ENCODE data around the gene WDR91. TPM values are rescaled to one million over a fixed set of nuclear protein-coding genes. Genes with fewer than 3 reads are reported as not detected.

WDR91 gene
- total RNA-seq, 1 experiment from 2014 or later, result 7.3 TPM

- no peak for DNase-seq (ENCODE audit: unreplicated experiment)
- BruUV-seq (replicated peaks), result no TSS peak
- no peak for TF ChIP-seq CTCF (IDR thresholded peaks at IDR 0.05; ENCODE audit: unreplicated experiment)
- no peak overlapping the region for H3K4me3 Mint-ChIP-seq (ENCODE audit: unreplicated experiment)
- H3K27ac Mint-ChIP-seq (ENCODE audit: low read depth, unreplicated experiment), result no peak overlapping the region
- ChIA-PET CTCF (interaction anchor here (0.6 to 1.2 kb wide), 2 partner anchors 10 to 176 kb away, joined by 3 read pairs; partner anchors contain the start of gene TMEM140), POLR2A (interaction anchor here (1.5 kb wide), 1 partner anchor 10 kb away, joined by 4 read pairs; the partner anchor contains the start of gene TMEM140)
- peaks cover 34% of the 10 kb centered on the region for H3K9me3 Mint-ChIP-seq (ENCODE audit: unreplicated experiment)
- H3K27me3 Mint-ChIP-seq (ENCODE audit: insufficient read depth, unreplicated experiment), result no peaks in the 10 kb centered on the region
- H3K4me1 Mint-ChIP-seq (ENCODE audit: insufficient read depth, unreplicated experiment), result peaks cover 11% of the 10 kb centered on the region
- H3K36me3 Mint-ChIP-seq (ENCODE audit: insufficient read depth, unreplicated experiment), result peaks cover 1% of the 10 kb centered on the region
- intact Hi-C loops (cut with micrococcal nuclease), result loop anchor here (5.0 kb wide), 1 partner anchor 166 kb away; no protein-coding TSS in a partner anchor
Observed at GRCh38 chr7:135158141-135158655, 53.1 kb downstream of the WDR91 start.

GRCh38 chr7:135156290-135156689, 55.0 kb downstream of the WDR91 start:
- Mint-ChIP-seq H3K36me3 (ENCODE audit: insufficient read depth, unreplicated experiment) (peaks cover 5% of the 10 kb centered on the region), H3K4me1 (ENCODE audit: insufficient read depth, unreplicated experiment) (peaks cover 11% of the 10 kb centered on the region), H3K27me3 (ENCODE audit: insufficient read depth, unreplicated experiment) (no peaks in the 10 kb centered on the region), H3K9me3 (ENCODE audit: unreplicated experiment) (peaks cover 28% of the 10 kb centered on the region), H3K27ac (ENCODE audit: low read depth, unreplicated experiment) (no peak overlapping the region), H3K4me3 (ENCODE audit: unreplicated experiment) (no peak overlapping the region)
- intact Hi-C loops (cut with micrococcal nuclease), result loop anchor here (5.0 kb wide), 1 partner anchor 164 kb away; no protein-coding TSS in a partner anchor
- DNase-seq (ENCODE audit: unreplicated experiment), result no peak
- BruUV-seq (replicated peaks), result no TSS peak
- CTCF ChIA-PET, result no interaction called here
- TF ChIP-seq CTCF (IDR thresholded peaks at IDR 0.05; ENCODE audit: unreplicated experiment), result no peak
- POLR2A ChIA-PET, result interaction anchor here (0.8 to 1.1 kb wide), 3 partner anchors 9 to 14 kb away, joined by 3 read pairs; no protein-coding TSS in a partner anchor

- intact Hi-C loops (cut with micrococcal nuclease), result loop anchor here (5.0 kb wide), 1 partner anchor 162 kb away; no protein-coding TSS in a partner anchor
- peaks cover 28% of the 10 kb centered on the region for H3K9me3 Mint-ChIP-seq (ENCODE audit: unreplicated experiment)
- ChIA-PET POLR2A (no interaction called here), CTCF (no interaction called here)
- H3K27me3 Mint-ChIP-seq (ENCODE audit: insufficient read depth, unreplicated experiment), result no peaks in the 10 kb centered on the region
- no peak for DNase-seq (ENCODE audit: unreplicated experiment)
- no peak overlapping the region for H3K27ac Mint-ChIP-seq (ENCODE audit: low read depth, unreplicated experiment)
- no peak overlapping the region for H3K4me3 Mint-ChIP-seq (ENCODE audit: unreplicated experiment)
- BruUV-seq (replicated peaks), result no TSS peak
- peaks cover 5% of the 10 kb centered on the region for H3K36me3 Mint-ChIP-seq (ENCODE audit: insufficient read depth, unreplicated experiment)
- H3K4me1 Mint-ChIP-seq (ENCODE audit: insufficient read depth, unreplicated experiment), result no peaks in the 10 kb centered on the region
- TF ChIP-seq CTCF (IDR thresholded peaks at IDR 0.05; ENCODE audit: unreplicated experiment), result no peak
Observed at GRCh38 chr7:135154734-135155133, 56.6 kb downstream of the WDR91 start.

- Mint-ChIP-seq H3K36me3 (ENCODE audit: insufficient read depth, unreplicated experiment) (peaks cover 5% of the 10 kb centered on the region), H3K4me3 (ENCODE audit: unreplicated experiment) (no peak overlapping the region), H3K27me3 (ENCODE audit: insufficient read depth, unreplicated experiment) (no peaks in the 10 kb centered on the region), H3K9me3 (ENCODE audit: unreplicated experiment) (peaks cover 28% of the 10 kb centered on the region), H3K27ac (ENCODE audit: low read depth, unreplicated experiment) (no peak overlapping the region), H3K4me1 (ENCODE audit: insufficient read depth, unreplicated experiment) (peaks cover 7% of the 10 kb centered on the region)
- ChIA-PET POLR2A (interaction anchor here (1.8 kb wide), 1 partner anchor 18 kb away, joined by 6 read pairs; the partner anchor contains the start of gene CYREN), CTCF (no interaction called here)
- DNase-seq (ENCODE audit: unreplicated experiment), result no peak
- intact Hi-C loops (cut with micrococcal nuclease), result no loop called here
- BruUV-seq (replicated peaks), result no TSS peak
- TF ChIP-seq CTCF (IDR thresholded peaks at IDR 0.05; ENCODE audit: unreplicated experiment), result no peak
Observed at GRCh38 chr7:135152442-135152841, 58.9 kb downstream of the WDR91 start.

All from MCF 10A (cell line).